Left ventricle myocardium inferior (tissue), 1 donor: ENCODE results near the gene KIFC3. TPM values are rescaled to one million over a fixed set of nuclear protein-coding genes. Genes with fewer than 3 reads are reported as not detected.

Source experiments
- DNase-seq: peaks from one replicate; pipeline ENCODE4 v3.0.0-alpha.2; 2020
- H3K27ac ChIP-seq: fragments of 200-600 bp; replicated peaks from 2 replicates; pipeline ENCODE4 v1.8.0; 2021
- H3K27me3 ChIP-seq: fragments of 200-600 bp; 2 replicates; pipeline ENCODE4 v1.8.0; 2021; ENCODE audit warnings: low read depth
- H3K36me3 ChIP-seq: fragments of 200-600 bp; 2 replicates; pipeline ENCODE4 v1.8.0; 2021
- H3K4me1 ChIP-seq: fragments of 200-600 bp; 2 replicates; pipeline ENCODE4 v1.8.0; 2021
- H3K4me3 ChIP-seq: fragments of 200-600 bp; 2 replicates; pipeline ENCODE4 v1.8.0; 2021; ENCODE audit warnings: mild to moderate bottlenecking, moderate library complexity
- H3K9me3 ChIP-seq: fragments of 200-600 bp; replicated peaks from 2 replicates; pipeline ENCODE4 v1.8.0; 2021
- intact Hi-C: fragments of 100-400 bp; cut with micrococcal nuclease; formaldehyde crosslinking; loops from one replicate; pipeline ENCODE4 v1.11.0; 2022
- total RNA-seq: library from RNA; stranded (reverse); fragmentation: NEBNext Ultra II Directional; extraction: Animal tissue kit (Norgen Biotek cat#: 25700); gene quantifications from one replicate; pipeline ENCODE4 v1.2.1, GENCODE V29; 2021
- TF ChIP-seq, protein P1 (sequence below): fragments of 200-600 bp; IDR thresholded peaks from 2 replicates; pipeline ENCODE4 v1.8.0; 2021; ENCODE audit warnings: antibody characterized with exemption, mild to moderate bottlenecking, borderline replicate concordance
- donor health status: DM: no; HTN: yes; CAD: no; lungs with severe emphysema.

Gene KIFC3
- total RNA-seq, 1 donor from 2014 or later = 63.5 TPM

DNA sequence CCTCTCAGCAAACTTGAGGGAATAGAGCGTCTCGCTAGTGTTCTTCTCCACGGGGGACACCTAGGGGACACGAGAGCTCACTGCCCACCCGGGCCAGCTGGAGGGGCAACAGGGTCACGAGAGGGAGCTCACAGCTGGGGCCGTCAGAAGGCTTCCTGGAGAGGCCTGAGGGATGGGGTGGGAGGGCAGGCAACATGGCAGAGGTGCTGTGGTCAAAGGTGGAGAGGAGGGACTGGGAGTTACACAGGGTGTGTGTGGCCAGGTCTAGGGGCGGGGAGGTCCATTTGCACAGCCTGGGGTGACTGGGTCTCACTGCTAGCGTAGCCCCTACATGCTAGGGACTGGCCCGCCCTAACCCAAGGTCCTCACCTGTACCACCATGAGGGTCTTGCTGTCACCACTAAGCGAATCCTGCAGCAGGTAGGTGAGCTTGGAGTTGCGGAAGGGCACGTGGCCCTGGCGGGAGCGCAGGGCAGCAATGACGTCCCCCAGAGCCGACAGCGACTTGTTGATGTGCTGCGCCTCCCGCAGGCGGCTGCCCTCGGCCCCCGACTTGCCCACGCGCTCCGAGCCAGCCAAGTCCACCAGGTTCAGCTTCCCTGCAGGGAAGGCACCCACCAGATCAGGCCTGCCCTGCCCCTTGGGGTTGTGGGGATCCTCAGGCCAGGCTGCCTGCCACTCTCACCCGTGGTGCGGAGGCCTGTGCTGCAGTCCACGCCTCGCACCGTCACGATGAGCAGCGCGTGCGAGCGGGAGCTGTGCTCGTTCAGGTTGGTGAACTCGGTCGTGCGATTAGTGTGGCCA is 41.7 kb downstream of the KIFC3 start:
- Histone ChIP-seq H3K4me3 (no peak overlapping the region), H3K27ac (peak overlapping the region; percentile 83), H3K4me1 (peaks cover 40% of the 10 kb centered on the region), H3K9me3 (no peaks in the 10 kb centered on the region), H3K27me3 (no peaks in the 10 kb centered on the region), H3K36me3 (peaks cover 69% of the 10 kb centered on the region)
- intact Hi-C loops = no loop called here
- DNase-seq = no peak
- TF ChIP-seq, protein P1, sequence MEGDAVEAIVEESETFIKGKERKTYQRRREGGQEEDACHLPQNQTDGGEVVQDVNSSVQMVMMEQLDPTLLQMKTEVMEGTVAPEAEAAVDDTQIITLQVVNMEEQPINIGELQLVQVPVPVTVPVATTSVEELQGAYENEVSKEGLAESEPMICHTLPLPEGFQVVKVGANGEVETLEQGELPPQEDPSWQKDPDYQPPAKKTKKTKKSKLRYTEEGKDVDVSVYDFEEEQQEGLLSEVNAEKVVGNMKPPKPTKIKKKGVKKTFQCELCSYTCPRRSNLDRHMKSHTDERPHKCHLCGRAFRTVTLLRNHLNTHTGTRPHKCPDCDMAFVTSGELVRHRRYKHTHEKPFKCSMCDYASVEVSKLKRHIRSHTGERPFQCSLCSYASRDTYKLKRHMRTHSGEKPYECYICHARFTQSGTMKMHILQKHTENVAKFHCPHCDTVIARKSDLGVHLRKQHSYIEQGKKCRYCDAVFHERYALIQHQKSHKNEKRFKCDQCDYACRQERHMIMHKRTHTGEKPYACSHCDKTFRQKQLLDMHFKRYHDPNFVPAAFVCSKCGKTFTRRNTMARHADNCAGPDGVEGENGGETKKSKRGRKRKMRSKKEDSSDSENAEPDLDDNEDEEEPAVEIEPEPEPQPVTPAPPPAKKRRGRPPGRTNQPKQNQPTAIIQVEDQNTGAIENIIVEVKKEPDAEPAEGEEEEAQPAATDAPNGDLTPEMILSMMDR = no peak

DNA sequence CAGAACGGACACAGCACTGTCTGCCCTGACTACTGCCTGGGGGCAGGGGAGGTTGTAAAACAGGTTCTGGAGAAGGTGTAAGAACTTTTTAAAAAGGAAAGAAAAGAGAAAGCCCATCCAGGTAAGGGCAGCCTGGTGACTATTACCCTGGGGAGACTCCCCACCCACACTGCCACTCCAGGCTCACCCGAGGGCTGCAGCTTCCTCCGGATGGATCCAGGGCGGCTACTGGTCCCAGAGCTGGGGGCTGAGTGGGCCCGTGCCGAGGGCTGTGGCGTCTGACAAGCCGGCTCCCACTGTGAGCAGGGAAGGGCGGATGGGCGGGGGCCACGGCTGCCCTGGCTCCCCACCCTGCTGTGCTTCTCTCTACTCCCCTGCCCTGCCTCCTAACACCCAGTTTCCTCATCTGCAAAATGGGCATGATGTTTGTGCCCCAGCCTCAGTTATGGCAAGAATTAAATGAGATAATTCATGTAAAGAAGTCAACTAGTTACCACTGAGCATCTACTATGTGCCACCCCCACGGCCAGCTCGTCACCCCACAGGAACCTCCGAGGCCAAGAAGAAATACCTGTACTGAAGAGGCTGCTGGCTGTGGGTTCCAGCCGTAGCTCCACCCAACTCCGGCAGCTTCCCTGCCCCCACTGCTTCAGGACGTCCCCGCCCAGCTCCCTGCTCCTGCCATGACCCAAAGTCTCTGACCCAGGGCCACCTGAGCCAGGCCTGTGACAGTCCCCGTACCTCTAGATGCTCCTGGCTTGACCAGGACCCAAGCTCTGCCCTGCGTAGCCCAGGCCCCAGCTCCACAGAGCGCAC is 42.5 kb downstream of the KIFC3 start:
- no peaks in the 10 kb centered on the region for H3K27me3 ChIP-seq
- peak overlapping the region; percentile 47 for H3K4me3 ChIP-seq
- no peaks in the 10 kb centered on the region for H3K9me3 ChIP-seq
- H3K27ac ChIP-seq = peak overlapping the region; percentile 83
- H3K36me3 ChIP-seq = peaks cover 63% of the 10 kb centered on the region
- TF ChIP-seq, protein P1 = no peak
- no peak for DNase-seq
- H3K4me1 ChIP-seq = peaks cover 40% of the 10 kb centered on the region
- intact Hi-C loops = no loop called here

DNA sequence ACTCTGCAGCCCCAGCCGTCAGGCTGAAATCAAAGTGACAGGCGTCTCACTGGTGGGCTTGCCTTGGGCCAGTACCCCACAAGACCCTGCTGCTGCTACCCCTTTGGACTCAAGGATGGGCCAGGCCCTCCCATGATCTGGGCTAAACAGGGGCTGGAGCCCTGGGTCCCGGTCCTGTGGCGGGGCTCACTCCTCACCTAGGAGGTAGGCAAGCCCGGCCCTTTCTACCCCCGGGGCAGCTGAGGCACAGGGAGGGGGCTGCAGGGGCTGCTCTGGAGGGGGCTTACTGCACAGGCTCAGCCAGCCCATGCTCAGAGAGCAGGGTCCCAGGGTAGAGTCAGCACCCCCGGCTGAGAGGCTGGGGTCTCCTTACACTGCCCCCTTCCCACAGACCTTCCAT is 43.2 kb downstream of the KIFC3 start:
- TF ChIP-seq, protein P1 = no peak
- Histone ChIP-seq H3K27me3 (no peaks in the 10 kb centered on the region), H3K9me3 (no peaks in the 10 kb centered on the region), H3K36me3 (peaks cover 58% of the 10 kb centered on the region), H3K4me1 (peaks cover 36% of the 10 kb centered on the region), H3K27ac (peak overlapping the region; percentile 83), H3K4me3 (peak overlapping the region; percentile 47)
- DNase-seq = no peak
- intact Hi-C loops = no loop called here

DNA sequence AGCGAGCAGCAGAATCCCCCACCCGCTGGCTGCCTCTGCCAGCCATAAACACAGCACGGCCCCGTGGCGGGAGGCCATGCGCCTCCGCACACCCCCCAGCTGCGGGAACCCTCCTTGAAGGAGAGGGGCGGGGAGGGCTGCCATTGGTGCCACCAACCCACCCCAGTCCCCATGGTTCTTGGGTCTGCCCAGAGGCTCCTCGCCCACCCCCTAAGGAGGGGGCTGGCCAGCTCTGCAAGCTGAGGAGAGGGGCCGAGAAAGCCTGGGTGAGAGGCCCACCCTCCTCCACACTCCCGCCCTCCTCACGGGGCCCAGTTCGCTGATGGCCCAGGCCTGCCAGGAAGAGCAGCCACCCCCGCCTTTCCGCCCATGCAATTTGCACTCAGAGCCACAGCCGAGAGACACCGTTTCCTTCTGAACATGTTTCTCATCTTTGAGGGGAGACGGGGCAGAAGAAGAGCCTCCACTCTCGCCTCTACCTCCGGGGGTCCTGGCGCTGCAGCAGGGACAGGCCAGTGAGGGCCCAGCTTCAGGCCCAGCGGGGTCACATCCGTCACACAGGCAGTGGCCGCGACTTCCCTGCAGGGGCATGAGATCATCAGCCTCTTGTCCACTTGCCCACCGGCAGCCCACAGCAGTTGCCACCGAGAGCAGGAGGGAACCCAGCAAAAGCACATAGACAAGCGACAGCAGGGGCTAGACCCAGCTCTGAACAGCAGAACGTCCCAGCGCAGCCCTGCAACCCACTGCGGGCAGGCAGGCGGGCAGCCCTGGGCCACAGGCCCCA is 43.8 kb downstream of the KIFC3 start:
- Histone ChIP-seq H3K27me3 (no peaks in the 10 kb centered on the region), H3K36me3 (peaks cover 55% of the 10 kb centered on the region), H3K9me3 (no peaks in the 10 kb centered on the region), H3K27ac (peak overlapping the region; percentile 83), H3K4me1 (peaks cover 35% of the 10 kb centered on the region), H3K4me3 (peak overlapping the region; percentile 47)
- no peak for DNase-seq
- intact Hi-C loops = no loop called here
- TF ChIP-seq, protein P1 = no peak

DNA sequence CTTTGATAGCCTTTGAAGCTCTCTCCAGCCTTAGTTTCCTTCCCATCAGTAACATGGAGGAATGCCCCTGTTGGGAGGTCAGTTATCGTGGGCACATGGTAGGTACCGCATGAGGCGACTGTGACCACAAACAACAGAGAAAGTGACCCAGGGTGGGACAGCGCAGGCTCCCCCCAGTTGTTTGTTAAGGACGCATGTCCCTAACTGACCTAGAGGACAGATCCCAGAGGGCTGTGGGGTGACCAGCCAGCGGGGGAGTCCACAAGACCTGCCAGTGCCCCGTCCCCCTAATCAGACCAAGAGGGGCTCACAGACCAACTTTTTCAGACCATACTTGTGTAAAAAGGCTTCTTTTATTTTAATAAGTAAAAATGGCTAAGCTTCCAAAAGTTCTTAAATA is 44.4 kb downstream of the KIFC3 start:
- Histone ChIP-seq H3K27ac (peak overlapping the region; percentile 83), H3K4me3 (no peak overlapping the region), H3K27me3 (no peaks in the 10 kb centered on the region), H3K4me1 (peaks cover 35% of the 10 kb centered on the region), H3K9me3 (no peaks in the 10 kb centered on the region), H3K36me3 (peaks cover 56% of the 10 kb centered on the region)
- intact Hi-C loops = no loop called here
- TF ChIP-seq, protein P1 = no peak
- DNase-seq = no peak
